Neural progenitor cell (in vitro differentiated cells): Measurements from ENCODE around the gene FRAS1.

ENCODE experiments used
- EZH2 ChIP-seq: fragments of 200-600 bp; sonication (generic); IDR thresholded peaks from 2 replicates; pipeline ENCODE4 v1.6.1; 2017; ENCODE audit warnings: antibody characterized with exemption, mild to moderate bottlenecking, moderate library complexity
- EZH2phosphoT487 ChIP-seq: fragments of 200-600 bp; sonication (generic); IDR thresholded peaks from 2 replicates; pipeline ENCODE4 v1.6.1; 2017; ENCODE audit warnings: antibody characterized with exemption
- TF ChIP-seq, protein P1 (sequence below): fragments of 200-600 bp; sonication (generic); IDR thresholded peaks from 2 replicates; pipeline ENCODE4 v1.5.1; 2017; ENCODE audit warnings: antibody characterized with exemption, mild to moderate bottlenecking

- TF ChIP-seq, protein P1, sequence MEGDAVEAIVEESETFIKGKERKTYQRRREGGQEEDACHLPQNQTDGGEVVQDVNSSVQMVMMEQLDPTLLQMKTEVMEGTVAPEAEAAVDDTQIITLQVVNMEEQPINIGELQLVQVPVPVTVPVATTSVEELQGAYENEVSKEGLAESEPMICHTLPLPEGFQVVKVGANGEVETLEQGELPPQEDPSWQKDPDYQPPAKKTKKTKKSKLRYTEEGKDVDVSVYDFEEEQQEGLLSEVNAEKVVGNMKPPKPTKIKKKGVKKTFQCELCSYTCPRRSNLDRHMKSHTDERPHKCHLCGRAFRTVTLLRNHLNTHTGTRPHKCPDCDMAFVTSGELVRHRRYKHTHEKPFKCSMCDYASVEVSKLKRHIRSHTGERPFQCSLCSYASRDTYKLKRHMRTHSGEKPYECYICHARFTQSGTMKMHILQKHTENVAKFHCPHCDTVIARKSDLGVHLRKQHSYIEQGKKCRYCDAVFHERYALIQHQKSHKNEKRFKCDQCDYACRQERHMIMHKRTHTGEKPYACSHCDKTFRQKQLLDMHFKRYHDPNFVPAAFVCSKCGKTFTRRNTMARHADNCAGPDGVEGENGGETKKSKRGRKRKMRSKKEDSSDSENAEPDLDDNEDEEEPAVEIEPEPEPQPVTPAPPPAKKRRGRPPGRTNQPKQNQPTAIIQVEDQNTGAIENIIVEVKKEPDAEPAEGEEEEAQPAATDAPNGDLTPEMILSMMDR, result no peak
- TF ChIP-seq EZH2, result no peak
- no peak for TF ChIP-seq EZH2phosphoT487
These were observed 98.5 kb downstream of the FRAS1 start for GRCh38 chr4:78155616-78156105.
